ENCODE results near the gene CLNK. TPM values are rescaled to one million over a fixed set of nuclear protein-coding genes. Genes with fewer than 3 reads are reported as not detected.

The CLNK gene
- total and polyA plus RNA-seq, 2 of the 8 experiments (the other 6 are each of a cell fraction or from before 2014, with no cell fraction given) = not detected

- CTCF ChIA-PET (ENCODE audit: partially characterized antibody) = no interaction called here
- H3K9ac ChIP-seq (replicated peaks in 1 of 4; ENCODE audit: extremely low read depth in 1 of 4, low read depth in 3 of 4, low read length in 3 of 4) = no peak overlapping the region
- H3K14ac ChIP-seq (ENCODE audit: insufficient read length) = no peak overlapping the region
- H4K20me1 ChIP-seq (replicated peaks in 1 of 2; ENCODE audit: control insufficient read depth in 1 of 2, insufficient read depth in 2 of 2, low read length in 2 of 2) = no peaks in the 10 kb centered on the region
- no peaks in the 10 kb centered on the region for H3K9me3 ChIP-seq (ENCODE audit: insufficient read depth in 2 of 2, low read depth in 1 of 2, low read length in 1 of 2)
- H3K27ac ChIP-seq (ENCODE audit: low read depth, low read length) = no peak overlapping the region
- H2BK15ac ChIP-seq (ENCODE audit: low read length) = no peak overlapping the region
- H4K5ac ChIP-seq (ENCODE audit: insufficient read length, low read depth, low read length) = no peak overlapping the region
- H2BK120ac ChIP-seq (replicated peaks; ENCODE audit: low read depth, low read length) = no peak overlapping the region
- FAIRE-seq (no peak), DNase-seq (ENCODE audit: low read depth in 1 of 2, low spot score in 2 of 2) (no peak)
- no peak overlapping the region for H3K18ac ChIP-seq (ENCODE audit: extremely low read depth, low read length)
- H3K23me2 ChIP-seq (ENCODE audit: low read depth, low read length) = no peaks in the 10 kb centered on the region
- no peak overlapping the region for H2BK12ac ChIP-seq (ENCODE audit: low read depth, low read length)
- no peaks in the 10 kb centered on the region for H3K36me3 ChIP-seq (ENCODE audit: control insufficient read depth in 2 of 4, insufficient read depth in 4 of 4, low read length in 3 of 4)
- no peaks in the 10 kb centered on the region for H3K79me1 ChIP-seq (ENCODE audit: low read depth, low read length)
- H2AK5ac ChIP-seq (ENCODE audit: low read depth, low read length) = no peak overlapping the region
- no peak overlapping the region for H3K4me3 ChIP-seq (ENCODE audit: extremely low read depth in 1 of 4, insufficient read depth in 2 of 4, low read depth in 3 of 4, low read length in 4 of 4)
- H3K79me2 ChIP-seq (ENCODE audit: control insufficient read depth in 1 of 2, insufficient read depth in 2 of 2, low read length in 2 of 2) = no peaks in the 10 kb centered on the region
- no peak overlapping the region for H4K91ac ChIP-seq (replicated peaks; ENCODE audit: insufficient read length, low read length)
- no peak overlapping the region for H3K23ac ChIP-seq (ENCODE audit: insufficient read length)
- no peak overlapping the region for H3K4ac ChIP-seq (replicated peaks; ENCODE audit: insufficient read length, low read depth, low read length)
- H3K27me3 ChIP-seq (replicated peaks in 1 of 4; ENCODE audit: control insufficient read depth in 3 of 4, extremely low read depth in 1 of 4, insufficient read depth in 3 of 4, low read length in 3 of 4) = no peaks in the 10 kb centered on the region
- H2BK20ac ChIP-seq (ENCODE audit: low read length) = no peak overlapping the region
- POLR2A ChIA-PET (ENCODE audit: partially characterized antibody) = no interaction called here
- 89% methylated on average over 3 of the region's 3 CpGs; no CpG with 5 or more reads in 1 of the 2 experiments for WGBS, 2 experiments (ENCODE audit: extremely low coverage in 1 of 2, insufficient coverage in 1 of 2, insufficient read length in 1 of 2, insufficient replicate concordance in 2 of 2, low coverage in 1 of 2, low lambda C conversion rate in 2 of 2, missing lambda C conversion rate in 1 of 2)
- peaks cover 0 to 4% (median 0%) of the 10 kb centered on the region in 4 experiments; a peak in 2 of 7 replicates for H3K4me1 ChIP-seq (replicated peaks in 1 of 4; ENCODE audit: control insufficient read depth in 3 of 4, insufficient read depth in 4 of 4, low read length in 3 of 4)
- no peak overlapping the region for H3K56ac ChIP-seq (replicated peaks; ENCODE audit: insufficient read length, low read depth, low read length)
- H2AFZ ChIP-seq (ENCODE audit: low read length) = no peak overlapping the region
- H3K4me2 ChIP-seq (ENCODE audit: insufficient read depth in 1 of 2, low read depth in 2 of 2, low read length in 2 of 2) = no peak overlapping the region
- H4K8ac ChIP-seq (ENCODE audit: extremely low read depth, insufficient read depth, low read length) = no peak overlapping the region
- H2BK5ac ChIP-seq (ENCODE audit: low read depth, low read length) = no peak overlapping the region
- TF ChIP-seq SP4 (IDR thresholded peaks at IDR 0.05; ENCODE audit: low read length) (no peak), RBBP5 (IDR thresholded peaks at IDR 0.05; ENCODE audit: borderline replicate concordance, low read depth, low read length) (no peak)
Measured at GRCh38 chr4:10688022-10688421, 3.5 kb upstream of the CLNK start.
